ENCODE results near the gene SUPT3H.
"Not testable (repeated sequence)": the region's sequence is repeated elsewhere in the genome, so short reads cannot be mapped to it uniquely, and the experiment has no call there.

Gene SUPT3H

DNA sequence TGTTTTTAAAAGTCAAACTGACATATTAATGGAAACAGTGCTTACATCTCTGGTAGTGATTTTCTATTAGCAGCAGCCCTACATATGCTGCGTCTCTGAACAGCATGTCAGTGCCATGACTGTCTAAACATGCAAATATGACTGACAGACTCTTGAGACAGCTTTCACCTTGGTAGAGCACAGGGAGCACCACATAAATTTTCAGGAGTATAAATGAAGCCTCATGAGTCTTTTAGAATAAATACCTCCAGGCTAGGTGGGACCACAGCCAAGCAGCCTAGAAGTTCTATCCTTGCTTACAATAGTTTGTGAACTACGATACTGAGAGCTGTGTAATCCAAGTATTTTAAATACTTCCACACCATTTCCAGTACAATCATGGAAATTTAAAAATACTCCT is 460.3 kb downstream of the SUPT3H start:
- H3K27me3 ChIP-seq (ENCODE audit: insufficient read depth, low read depth, severe bottlenecking): no peaks in the 10 kb centered on the region
- H3K9me3 ChIP-seq (ENCODE audit: severe bottlenecking): no peaks in the 10 kb centered on the region
- TF ChIP-seq, protein P1, sequence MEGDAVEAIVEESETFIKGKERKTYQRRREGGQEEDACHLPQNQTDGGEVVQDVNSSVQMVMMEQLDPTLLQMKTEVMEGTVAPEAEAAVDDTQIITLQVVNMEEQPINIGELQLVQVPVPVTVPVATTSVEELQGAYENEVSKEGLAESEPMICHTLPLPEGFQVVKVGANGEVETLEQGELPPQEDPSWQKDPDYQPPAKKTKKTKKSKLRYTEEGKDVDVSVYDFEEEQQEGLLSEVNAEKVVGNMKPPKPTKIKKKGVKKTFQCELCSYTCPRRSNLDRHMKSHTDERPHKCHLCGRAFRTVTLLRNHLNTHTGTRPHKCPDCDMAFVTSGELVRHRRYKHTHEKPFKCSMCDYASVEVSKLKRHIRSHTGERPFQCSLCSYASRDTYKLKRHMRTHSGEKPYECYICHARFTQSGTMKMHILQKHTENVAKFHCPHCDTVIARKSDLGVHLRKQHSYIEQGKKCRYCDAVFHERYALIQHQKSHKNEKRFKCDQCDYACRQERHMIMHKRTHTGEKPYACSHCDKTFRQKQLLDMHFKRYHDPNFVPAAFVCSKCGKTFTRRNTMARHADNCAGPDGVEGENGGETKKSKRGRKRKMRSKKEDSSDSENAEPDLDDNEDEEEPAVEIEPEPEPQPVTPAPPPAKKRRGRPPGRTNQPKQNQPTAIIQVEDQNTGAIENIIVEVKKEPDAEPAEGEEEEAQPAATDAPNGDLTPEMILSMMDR (IDR thresholded peaks at IDR 0.05; ENCODE audit: low read depth, low read length): no peak
- no peak overlapping the region for H3K27ac ChIP-seq
- DNase-seq: no peak
- no peaks in the 10 kb centered on the region for H3K36me3 ChIP-seq
- H3K4me3 ChIP-seq (ENCODE audit: low read depth, low read length): no peak overlapping the region

DNA sequence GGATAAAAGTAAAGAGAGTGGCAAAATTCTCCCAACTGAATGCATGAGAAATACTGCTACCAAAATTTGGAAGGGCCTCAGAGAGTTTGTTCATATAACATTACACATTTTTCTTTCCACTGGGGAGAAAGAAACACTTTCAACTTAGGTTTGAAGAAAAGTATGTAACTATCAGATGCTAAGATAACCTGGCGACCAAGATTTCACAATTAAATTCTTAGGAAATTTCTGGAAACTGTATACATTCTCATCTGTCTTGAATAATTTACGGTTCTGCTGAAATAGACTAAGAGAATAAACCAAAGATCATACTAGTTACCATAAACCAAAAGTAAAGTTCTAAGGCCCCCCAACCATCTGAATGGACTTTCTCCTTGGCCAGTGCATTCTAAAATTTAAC is 462.6 kb downstream of the SUPT3H start:
- Histone ChIP-seq H3K27ac (no peak overlapping the region), H3K4me3 (ENCODE audit: low read depth, low read length) (no peak overlapping the region), H3K9me3 (ENCODE audit: severe bottlenecking) (no peaks in the 10 kb centered on the region), H3K27me3 (ENCODE audit: insufficient read depth, low read depth, severe bottlenecking) (no peaks in the 10 kb centered on the region), H3K36me3 (no peaks in the 10 kb centered on the region)
- DNase-seq: no peak
- TF ChIP-seq, protein P1 (IDR thresholded peaks at IDR 0.05; ENCODE audit: low read depth, low read length): no peak

DNA sequence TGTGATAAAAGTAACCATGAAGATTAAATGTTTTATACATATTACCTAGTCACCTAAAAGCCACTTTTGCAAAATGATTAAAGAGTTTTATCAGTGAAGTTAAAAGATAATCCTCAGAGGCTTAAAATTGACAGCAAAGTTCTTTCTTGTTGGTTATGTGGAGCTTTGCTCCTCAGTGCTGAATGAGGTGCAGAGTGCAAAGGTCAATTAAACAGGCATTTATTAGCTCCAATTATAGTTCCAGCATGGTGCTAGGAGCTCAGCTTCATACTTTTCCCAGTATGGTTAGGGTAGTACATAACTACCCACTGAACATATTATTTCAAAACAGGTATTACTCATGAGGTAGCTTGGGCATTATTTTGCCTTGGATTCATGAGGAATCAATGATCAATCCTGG is 463.6 kb downstream of the SUPT3H start:
- TF ChIP-seq, protein P1 (IDR thresholded peaks at IDR 0.05; ENCODE audit: low read depth, low read length): no peak
- no peak for DNase-seq

DNA sequence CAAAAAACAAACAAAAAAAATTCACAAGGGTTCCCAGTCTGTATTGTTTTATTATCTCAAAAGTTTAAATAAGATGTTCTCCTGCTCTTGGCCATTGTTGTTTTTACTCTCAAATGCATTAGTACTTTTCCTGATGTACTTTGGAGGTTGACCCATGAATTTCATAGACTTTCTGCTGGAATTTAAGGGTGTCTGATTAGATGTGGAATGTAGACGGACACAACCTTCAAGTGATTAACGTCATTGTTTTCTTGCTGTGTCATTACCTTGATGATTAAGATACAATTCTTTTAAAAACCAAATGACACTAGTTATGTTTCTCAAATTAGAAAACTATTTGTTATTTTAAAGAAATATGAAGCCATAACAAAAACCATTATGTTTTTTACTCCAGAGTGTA is 471.0 kb downstream of the SUPT3H start:
- no peak overlapping the region for H3K27ac ChIP-seq
- H3K27me3 ChIP-seq (ENCODE audit: insufficient read depth, low read depth, severe bottlenecking): no peaks in the 10 kb centered on the region
- TF ChIP-seq, protein P1 (IDR thresholded peaks at IDR 0.05; ENCODE audit: low read depth, low read length): no peak
- no peaks in the 10 kb centered on the region for H3K36me3 ChIP-seq
- no peak overlapping the region for H3K4me3 ChIP-seq (ENCODE audit: low read depth, low read length)
- no peak for DNase-seq
- H3K9me3 ChIP-seq (ENCODE audit: severe bottlenecking): peaks cover 2% of the 10 kb centered on the region

More for the DNA sequence above, 463.6 kb downstream of the SUPT3H start:
- H3K36me3 ChIP-seq: no peaks in the 10 kb centered on the region
- no peak overlapping the region for H3K4me3 ChIP-seq (ENCODE audit: low read depth, low read length)
- H3K27ac ChIP-seq: no peak overlapping the region
- H3K27me3 ChIP-seq (ENCODE audit: insufficient read depth, low read depth, severe bottlenecking): no peaks in the 10 kb centered on the region
- H3K9me3 ChIP-seq (ENCODE audit: severe bottlenecking): no peaks in the 10 kb centered on the region

DNA sequence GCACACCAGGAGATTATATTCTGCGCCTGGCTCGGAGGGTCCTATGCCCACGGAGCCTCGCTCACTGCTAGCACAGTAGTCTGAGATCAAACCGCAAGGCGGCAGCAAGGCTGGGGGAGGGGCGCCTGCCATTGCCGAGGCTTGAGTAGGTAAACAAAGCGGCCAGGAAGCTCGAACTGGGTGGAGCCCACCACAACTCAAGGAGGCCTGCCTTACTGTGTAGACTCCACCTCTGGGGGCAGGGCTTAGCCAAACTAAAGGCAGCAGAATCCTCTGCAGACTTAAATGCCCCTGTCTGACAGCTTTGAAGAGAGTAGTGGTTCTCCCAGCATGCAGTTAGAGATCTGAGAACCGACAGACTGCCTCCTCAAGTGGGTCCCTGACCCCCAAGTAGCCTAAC is 477.4 kb downstream of the SUPT3H start:
- not testable (repeated sequence) for H3K27me3 ChIP-seq (ENCODE audit: insufficient read depth, low read depth, severe bottlenecking); DNase-seq; H3K9me3 ChIP-seq (ENCODE audit: severe bottlenecking); H3K27ac ChIP-seq; H3K36me3 ChIP-seq; H3K4me3 ChIP-seq (ENCODE audit: low read depth, low read length)

DNA sequence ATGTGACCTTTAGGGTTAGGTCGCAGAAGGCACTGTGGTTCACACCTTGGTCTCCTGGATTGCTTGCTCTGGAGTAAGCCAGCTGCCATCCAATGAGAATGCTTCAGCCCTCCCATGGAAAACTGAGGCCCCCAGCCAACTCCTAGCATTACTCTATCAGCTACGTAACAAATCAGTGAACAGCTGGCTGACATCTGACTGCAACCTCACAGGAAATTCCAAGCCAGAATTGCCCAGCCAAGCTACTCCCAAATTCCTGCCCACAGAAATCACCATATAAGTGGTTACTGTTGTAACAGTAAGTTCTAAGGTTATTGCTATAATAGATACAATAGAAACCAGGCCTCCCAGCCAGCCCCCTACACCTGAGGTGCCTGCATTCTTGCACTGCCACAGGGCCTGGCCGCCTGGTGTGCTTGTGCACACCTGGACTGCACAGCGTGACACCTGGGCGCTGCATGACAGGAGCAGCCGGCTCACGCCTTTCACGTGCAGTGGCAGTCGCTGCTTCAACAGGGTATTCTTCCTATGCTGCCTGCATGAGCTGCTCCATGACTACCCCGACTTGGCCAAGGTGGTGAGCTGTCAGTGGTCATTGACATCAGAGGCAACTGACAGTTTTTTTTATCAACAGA is 479.3 kb downstream of the SUPT3H start:
- no peaks in the 10 kb centered on the region for H3K9me3 ChIP-seq (ENCODE audit: severe bottlenecking)
- no peak overlapping the region for H3K4me3 ChIP-seq (ENCODE audit: low read depth, low read length)
- H3K27me3 ChIP-seq (ENCODE audit: insufficient read depth, low read depth, severe bottlenecking): no peaks in the 10 kb centered on the region
- DNase-seq: no peak
- no peak overlapping the region for H3K27ac ChIP-seq
- no peaks in the 10 kb centered on the region for H3K36me3 ChIP-seq
- TF ChIP-seq, protein P1 (IDR thresholded peaks at IDR 0.05; ENCODE audit: low read depth, low read length): no peak

All from WERI-Rb-1 (cell line).